HG03025 (cell line): ENCODE measurements around the gene SOX9.
"Not testable (repeated sequence)": the region's sequence is repeated elsewhere in the genome, so short reads cannot be mapped to it uniquely, and the experiment has no call there.

Source experiments
- ATAC-seq: cut with Tn5 transposase; IDR thresholded peaks from one replicate; pipeline ENCODE4 v1.9.1; 2021; ENCODE audit warnings: mild to moderate bottlenecking, moderate library complexity; ENCODE audit not compliant: unreplicated experiment, low FRiP score

The SOX9 gene

GRCh38 chr17:72124438-72124775 is 3.6 kb downstream of the SOX9 start:
- ATAC-seq: no peak

DNA sequence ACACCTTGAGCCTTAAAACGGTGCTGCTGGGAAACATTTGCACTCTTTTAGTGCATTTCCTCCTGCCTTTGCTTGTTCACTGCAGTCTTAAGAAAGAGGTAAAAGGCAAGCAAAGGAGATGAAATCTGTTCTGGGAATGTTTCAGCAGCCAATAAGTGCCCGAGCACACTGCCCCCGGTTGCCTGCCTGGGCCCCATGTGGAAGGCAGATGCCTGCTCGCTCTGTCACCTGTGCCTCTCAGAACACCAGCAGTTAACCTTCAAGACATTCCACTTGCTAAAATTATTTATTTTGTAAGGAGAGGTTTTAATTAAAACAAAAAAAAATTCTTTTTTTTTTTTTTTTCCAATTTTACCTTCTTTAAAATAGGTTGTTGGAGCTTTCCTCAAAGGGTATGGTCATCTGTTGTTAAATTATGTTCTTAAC is 4.4 kb downstream of the SOX9 start:
- ATAC-seq: no peak

GRCh38 chr17:72125742-72126141 is 4.9 kb downstream of the SOX9 start:
- no peak for ATAC-seq

- no peak for ATAC-seq
Measured at GRCh38 chr17:72126575-72127486, 6.0 kb downstream of the SOX9 start.

GRCh38 chr17:72128039-72128438 is 7.2 kb downstream of the SOX9 start:
- ATAC-seq: no peak

DNA sequence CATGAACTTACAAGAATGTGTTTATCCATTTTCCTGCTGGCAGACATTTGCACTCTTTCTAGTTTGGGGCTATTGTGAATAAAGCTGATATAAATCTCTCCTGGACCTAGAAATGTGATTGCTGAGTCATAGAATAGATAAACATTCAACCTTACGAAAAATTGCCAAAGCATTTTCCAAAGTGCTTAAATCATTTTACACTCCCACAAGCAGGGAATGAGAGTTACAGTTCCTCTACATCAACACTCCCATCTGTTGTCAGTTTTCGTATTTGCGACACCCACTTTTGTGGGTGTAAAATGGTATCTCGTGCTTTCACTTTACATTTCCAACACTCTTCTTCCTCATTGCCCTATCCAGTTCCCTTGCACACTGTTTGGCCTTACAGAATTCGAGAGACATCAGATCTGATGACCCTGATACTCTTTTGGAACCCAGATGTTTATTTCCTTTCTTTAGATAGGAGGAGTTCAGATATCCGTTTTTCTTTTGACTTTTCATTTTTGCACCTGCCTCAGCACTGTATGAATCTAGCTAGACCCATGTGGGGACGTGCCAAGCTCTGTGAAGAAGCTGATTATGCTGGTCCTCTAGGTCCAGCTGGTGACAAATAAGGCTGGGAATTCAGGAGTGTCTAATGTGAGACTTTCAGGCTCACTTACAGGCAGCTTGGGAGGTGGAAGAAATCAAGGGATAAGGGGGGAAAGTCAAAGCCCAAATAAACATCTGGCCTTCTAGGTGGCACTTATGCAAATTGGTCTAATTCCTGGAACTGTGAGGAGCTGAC is 14.0 kb downstream of the SOX9 start:
- ATAC-seq: no peak

DNA sequence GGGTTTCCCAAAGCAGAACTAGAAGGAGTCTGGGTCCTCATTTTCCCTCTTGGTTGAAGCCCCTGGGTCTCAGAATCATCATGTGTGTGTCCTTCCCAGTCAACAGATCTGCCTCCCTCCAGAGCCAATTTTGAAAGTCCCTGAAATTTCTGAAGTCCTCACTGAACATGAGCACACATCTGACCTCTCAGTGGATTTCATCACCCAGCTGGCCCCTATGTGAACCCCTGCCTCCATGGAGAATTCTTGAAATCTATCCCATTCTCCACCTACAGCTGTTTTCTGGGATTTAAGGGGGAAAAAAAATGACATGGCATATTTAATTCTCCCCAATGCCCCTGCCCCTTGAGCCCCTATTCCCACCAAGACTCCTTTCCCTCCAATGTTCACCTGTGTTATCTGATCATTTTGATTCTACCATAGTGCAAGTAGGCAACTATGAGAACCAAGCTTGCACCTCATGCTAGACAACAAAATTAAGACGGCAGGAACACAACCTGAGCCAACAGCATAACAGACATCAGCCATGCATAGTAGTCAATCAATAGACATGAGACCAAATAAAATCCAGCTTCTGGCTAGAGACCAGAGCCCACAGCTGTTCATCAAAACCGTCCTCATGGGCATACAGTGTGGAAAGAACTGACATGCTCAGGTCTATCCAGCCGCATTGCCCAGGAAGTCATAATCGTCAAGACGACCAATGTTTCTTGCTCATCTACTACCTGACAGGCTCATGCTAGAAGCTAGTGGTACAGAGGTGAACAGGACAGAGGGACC is 14.9 kb downstream of the SOX9 start:
- no peak for ATAC-seq

DNA sequence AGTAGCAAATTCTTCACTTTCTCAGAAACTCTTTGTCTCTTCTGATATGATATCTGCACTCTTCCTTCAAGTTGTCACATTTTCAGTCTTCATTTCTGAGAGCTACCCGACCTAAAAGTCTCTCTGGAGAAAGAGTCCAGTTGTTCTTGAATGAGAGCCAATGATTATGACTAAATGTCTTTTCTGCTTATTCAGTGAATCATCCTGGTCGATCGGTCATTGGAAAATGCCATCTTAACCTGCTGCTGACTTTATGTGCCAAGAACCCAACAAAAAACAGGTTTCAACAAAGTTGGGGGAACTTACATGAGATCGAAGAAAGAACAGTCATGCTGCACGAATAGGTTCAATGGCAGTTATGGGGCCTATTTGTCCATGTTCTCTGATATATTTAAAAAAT is 15.9 kb downstream of the SOX9 start:
- ATAC-seq: no peak

- ATAC-seq: no peak
Measured at GRCh38 chr17:72137161-72137560, 16.3 kb downstream of the SOX9 start.

- ATAC-seq: no peak
Measured at GRCh38 chr17:72139212-72139611, 18.4 kb downstream of the SOX9 start.

GRCh38 chr17:72141336-72141735 is 20.5 kb downstream of the SOX9 start:
- no peak for ATAC-seq

DNA sequence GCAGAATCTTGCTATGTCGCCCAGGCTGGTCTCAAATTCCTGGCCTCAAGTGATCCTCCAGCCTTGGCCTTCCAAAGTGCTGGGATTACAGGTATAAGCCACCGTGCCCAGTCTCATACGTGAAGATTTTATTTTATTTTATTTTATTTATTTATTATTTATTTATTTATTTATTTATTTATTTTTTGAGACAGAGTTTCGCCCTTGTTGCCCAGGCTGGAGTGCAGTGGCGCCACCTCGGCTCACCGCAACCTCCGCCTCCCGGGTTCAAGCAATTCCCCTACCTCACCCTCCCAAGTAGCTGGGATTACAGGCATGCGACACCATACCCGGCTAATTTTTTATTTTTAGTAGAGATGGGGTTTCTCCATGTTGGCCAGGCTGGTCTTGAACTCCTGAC is 21.3 kb downstream of the SOX9 start:
- not testable (repeated sequence) for ATAC-seq

- no peak for ATAC-seq
Measured at GRCh38 chr17:72142614-72143013, 21.8 kb downstream of the SOX9 start.

DNA sequence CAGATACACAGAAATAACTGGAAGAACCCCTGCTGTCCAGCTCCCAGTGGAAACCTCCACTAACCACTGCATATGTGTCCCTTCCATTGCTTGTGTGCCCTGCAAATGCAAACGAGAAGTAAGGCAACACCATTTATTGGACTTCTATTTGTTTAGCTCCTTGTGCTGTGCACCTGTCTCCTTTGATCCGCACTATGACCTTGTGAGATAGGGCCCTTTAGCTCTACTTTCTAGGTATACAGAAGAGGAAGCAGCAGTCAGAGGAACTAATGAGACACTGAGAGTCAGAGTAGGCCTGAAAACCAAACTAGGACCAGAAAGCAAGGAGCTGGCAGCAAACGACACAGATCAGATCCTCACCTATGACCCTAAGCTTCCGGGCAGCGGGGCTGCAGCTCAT is 22.4 kb downstream of the SOX9 start:
- ATAC-seq: no peak

DNA sequence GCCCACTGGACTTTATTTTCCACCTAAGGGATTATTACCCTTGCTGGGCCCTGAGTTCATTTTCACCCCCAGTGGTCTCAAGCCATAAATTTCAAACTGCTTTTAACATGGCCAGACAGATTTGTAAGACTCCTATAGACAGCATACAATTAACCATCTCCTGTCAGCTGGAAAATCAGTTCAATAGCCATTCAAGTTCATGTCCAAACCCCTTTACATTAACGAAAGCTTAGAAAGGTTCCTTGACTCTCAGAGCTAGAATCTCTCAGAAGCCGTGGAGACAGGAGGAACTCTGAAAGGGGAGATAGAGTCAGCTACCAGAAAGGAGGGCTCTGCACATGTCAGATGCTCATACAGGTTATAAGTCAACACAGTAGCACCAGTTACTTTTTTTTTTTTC is 23.3 kb downstream of the SOX9 start:
- no peak for ATAC-seq

- no peak for ATAC-seq
Measured at GRCh38 chr17:72145562-72145961, 24.7 kb downstream of the SOX9 start.

DNA sequence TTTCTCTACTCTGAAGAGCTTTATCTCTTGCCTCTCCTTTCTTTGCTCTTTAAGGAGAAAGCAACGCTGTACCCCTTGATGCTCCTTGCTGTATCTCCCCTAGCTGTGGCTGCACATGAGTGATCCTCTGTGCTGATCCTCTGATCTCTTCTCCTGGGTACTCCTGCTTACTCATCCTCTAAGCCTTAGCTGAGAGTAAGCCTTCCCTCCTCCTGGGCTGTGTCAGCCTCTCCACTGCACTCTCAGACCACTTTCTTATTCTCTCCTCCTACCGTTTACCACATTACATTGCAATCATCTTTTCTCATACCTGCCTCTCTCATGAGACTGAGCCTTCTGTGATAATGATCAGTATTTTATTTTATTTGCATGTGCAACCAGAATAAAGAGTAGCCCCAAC is 25.1 kb downstream of the SOX9 start:
- ATAC-seq: no peak

DNA sequence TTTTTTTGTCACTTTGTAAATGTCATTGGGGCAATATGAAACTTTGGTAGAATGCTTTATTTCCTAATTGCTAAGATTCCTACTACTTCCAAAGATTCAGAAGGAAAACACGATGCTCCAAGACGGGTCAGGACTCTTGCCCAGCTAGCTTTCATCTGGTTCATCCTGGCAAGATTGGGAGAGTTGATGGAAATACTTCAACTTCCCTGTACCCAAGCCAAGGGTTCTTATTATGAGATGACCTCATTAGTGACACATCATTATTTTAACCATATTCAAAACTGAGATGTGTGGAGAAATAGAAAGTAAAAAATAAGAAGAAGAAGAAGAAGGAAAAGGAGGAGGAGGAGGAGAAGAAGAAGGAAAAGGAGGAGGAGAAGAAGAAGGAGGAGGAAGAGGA is 25.6 kb downstream of the SOX9 start:
- no peak for ATAC-seq

DNA sequence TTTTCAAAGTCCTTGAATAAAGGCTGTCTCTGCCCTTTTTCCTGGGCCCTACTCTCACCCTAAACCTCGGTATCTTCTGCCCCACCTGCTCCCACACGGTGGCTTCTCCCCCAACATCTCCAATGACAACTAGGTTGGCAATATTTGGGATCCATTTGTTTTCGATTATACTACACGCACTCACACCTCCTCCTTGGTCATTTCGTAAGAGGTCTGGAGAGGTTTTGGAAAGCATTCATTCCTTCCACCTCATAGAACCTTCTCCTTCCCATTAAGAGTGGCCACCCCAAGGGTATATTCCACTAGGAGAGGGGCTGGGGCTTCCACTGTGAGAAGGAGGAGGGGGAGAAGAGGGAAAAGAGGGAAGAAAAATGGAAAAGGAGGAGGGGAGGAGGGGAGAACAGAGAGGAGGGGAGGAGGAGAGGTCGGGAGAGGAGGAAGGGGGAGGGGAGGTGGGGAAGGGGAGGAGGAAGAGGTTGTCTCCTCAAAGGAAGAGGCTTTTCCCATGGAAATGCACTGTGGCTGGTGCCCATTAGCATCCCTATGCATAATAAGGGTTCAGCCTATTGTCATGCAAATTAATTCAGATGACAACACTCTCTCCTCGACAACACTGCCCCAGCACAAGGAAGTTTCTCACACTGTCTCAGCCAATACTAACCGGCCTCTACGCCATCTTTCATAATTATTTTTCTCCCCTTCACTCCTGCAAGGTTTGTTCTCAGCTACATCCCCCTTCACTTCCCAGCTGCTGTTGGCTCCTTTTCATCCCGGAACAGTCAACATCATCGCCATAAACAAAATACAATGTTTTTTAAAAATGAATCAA is 30.0 kb downstream of the SOX9 start:
- ATAC-seq: no peak
